IgD-negative memory B cell (primary cell): ENCODE data around the gene SLC22A2. TPM values are rescaled to one million over a fixed set of nuclear protein-coding genes. Genes with fewer than 3 reads are reported as not detected.
A peak's percentile ranks its signal among the peaks of the same experiment; 100 is the strongest.
"Not testable (repeated sequence)": the region's sequence is repeated elsewhere in the genome, so short reads cannot be mapped to it uniquely, and the experiment has no call there.

Experiments used
- H3K27ac Mint-ChIP-seq, 3 donors: one replicate each; pipeline ENCODE4 v1.8.0; 2020 to 2022; ENCODE audit warnings: mild to moderate bottlenecking in 3 of 3, mixed read lengths in 3 of 3, moderate library complexity in 1 of 3
- H3K27me3 Mint-ChIP-seq: one replicate; pipeline ENCODE4 v1.8.0; 2021; ENCODE audit warnings: mixed read lengths
- H3K36me3 Mint-ChIP-seq: one replicate; pipeline ENCODE4 v1.8.0; 2020; ENCODE audit warnings: mild to moderate bottlenecking, mixed read lengths
- H3K4me1 Mint-ChIP-seq, 3 donors: one replicate each; pipeline ENCODE4 v1.8.0; 2020 to 2022; ENCODE audit warnings: mixed read lengths in 3 of 3, mild to moderate bottlenecking in 1 of 3
- H3K4me3 Mint-ChIP-seq, 4 donors: one replicate each; pipeline ENCODE4 v1.8.0; 2020 to 2022; ENCODE audit warnings: mild to moderate bottlenecking in 4 of 4, mixed read lengths in 4 of 4, moderate library complexity in 3 of 4
- H3K9me3 Mint-ChIP-seq, 3 donors: one replicate each; pipeline ENCODE4 v1.8.0; 2020 to 2021; ENCODE audit warnings: mixed read lengths in 3 of 3, mild to moderate bottlenecking in 1 of 3
- polyA plus RNA-seq: library from polyadenylated mRNA; unstranded; fragments of 300-500 nt; fragmentation: Illumina TruSeq; gene quantifications from one replicate; pipeline ENCODE4 v1.2.3, GENCODE V29; 2021

SLC22A2 gene
- polyA plus RNA-seq = not detected

DNA sequence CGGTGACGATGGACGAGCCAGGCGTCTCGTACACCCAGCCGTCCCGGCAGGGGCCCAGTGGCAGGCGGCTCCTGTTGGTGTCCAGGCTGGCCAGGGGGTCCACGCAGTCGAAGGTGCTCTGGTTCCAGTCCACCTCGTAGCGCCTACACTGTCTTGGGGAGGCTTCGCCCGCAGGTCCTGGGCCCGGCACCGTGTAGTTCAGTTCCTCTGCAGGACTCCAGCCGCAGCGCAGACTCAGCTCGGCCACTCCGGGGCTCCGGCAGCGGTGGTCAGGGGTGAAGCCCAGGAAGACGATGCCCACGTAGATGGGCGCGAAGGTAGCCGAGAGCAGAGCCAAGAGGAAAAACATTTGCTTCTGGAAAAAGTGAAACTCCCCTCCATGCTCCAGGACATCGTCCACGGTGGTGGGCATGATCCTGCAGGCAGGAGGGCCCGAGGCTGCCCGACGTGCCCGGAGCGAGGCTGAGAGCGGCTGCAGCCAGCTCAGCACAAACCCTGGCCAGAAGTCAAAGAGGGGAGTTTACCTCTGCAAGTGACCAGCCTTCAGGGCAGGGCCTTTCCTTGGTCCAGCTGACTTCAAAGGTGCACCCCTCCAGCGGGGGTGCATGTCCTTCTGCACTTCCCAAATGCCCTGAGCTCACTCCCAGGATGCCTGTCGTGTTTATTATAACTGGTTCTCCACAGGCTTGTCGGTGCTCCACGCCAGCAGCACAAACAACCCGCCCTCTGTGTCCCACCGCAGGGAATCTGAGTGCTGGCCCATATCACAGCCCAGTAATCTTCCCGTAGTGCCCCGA, at the start of gene SLC22A2:
SLC22A2 (minus strand) TSS at position 476 of the 797 bp plus-strand sequence; CDS start at position 412, 64 bp downstream.
- no peak within 1 kb of the TSS for H3K4me3 Mint-ChIP-seq
- H3K36me3 Mint-ChIP-seq = no peaks in the 10 kb centered on the region
- H3K4me1 Mint-ChIP-seq = no peaks in the 10 kb centered on the region
- no peaks in the 10 kb centered on the region for H3K9me3 Mint-ChIP-seq
- no peak within 1 kb of the TSS for H3K27ac Mint-ChIP-seq
- H3K27me3 Mint-ChIP-seq = peaks cover 15% of the 10 kb centered on the region

DNA sequence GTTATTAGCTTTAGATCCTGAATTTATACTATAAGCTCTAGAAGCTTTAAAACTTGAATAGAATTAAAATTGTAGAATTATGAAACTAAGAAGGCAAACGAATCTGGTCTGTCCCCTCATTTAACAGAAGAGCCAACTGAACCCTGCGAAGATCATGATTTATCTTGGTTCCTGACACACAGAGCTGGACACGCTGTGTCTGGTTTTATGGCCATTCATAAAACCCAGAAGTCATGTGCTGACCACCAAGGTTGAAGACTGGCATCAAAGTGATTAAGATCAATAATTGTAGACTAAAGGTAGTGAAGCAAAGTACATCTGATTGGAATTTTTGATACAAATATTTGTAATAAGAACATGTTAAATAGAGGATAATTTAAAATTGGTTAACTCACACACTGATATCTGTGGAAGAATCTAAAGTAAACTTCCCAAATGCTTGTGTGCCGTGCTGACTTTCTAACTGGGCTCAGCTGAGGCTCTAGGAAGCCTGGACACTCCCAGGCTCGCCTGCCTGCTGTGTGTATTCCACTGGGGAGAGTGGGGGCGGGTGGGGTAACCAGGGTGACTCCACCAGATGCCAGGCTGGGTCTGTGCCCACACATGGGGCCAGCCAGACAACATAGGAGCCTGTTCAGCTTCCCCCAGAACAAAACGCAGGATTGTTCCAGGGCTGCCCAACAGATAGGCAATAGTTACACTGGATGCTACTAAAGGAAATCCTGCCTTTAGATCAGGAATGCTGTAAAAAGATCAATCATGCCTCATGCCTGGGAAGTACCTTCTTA, 47.5 kb upstream of the SLC22A2 start:
- Mint-ChIP-seq H3K4me3 (peak overlapping the region in 1 of 4 donors; percentile 75), H3K9me3 (peaks cover 9 to 22% (median 11%) of the 10 kb centered on the region in 3 donors), H3K4me1 (no peaks in the 10 kb centered on the region), H3K27me3 (peaks cover 2% of the 10 kb centered on the region), H3K36me3 (peaks cover 4% of the 10 kb centered on the region), H3K27ac (no peak overlapping the region)

DNA sequence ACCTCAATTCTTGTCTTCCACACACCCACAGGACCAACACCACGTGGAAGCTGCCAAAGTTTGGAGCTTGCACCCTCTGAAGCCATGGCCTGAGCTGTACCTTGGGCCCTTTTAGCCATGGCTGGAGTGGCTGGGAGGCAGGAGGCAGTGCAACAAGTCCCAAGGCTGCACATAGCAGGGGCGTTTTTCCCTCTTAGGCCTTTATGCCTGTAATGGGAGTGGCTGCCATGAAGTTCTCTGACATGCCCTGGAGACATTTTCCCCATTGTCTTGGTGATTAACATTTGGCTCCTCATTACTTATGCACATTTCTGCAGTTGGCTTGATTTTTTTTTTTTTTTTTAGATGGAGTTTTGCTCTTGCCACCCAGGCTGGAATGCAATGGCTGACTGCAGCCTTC, 45.2 kb upstream of the SLC22A2 start:
- no peaks in the 10 kb centered on the region for H3K4me1 Mint-ChIP-seq
- no peak overlapping the region for H3K4me3 Mint-ChIP-seq
- H3K27ac Mint-ChIP-seq = no peak overlapping the region
- no peaks in the 10 kb centered on the region for H3K36me3 Mint-ChIP-seq
- peaks cover 5 to 13% (median 10%) of the 10 kb centered on the region in 3 donors for H3K9me3 Mint-ChIP-seq
- H3K27me3 Mint-ChIP-seq = peaks cover 2% of the 10 kb centered on the region

DNA sequence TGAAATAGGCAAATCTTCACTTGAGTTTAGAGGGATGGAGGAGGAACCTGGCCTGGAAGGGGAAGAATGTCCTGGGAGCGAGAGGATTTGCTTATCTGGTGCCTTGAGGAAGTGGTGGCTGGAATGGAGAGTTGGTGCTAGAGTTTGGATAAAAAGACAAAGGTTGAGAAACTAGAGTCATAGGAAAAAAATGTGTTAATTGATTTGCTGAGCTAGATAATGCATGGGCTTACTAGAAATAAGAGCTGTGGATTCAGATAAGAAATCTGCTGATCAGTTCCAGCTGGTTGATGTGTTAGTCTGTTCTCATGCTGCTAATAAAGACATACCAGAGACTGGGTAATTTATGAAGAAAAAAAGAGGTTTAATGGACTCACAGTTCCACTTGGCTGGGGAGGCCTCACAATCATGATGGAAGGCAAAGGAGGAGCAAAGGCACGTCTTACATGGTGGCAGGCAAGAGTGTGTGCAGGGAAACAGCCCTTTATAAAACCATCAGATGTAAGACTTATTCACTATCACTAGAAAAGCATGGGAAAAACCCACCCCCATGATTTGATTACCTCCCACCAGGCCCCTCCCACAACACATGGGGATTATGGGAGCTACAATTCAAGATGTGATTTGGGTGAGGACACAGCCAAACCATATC, 43.9 kb upstream of the SLC22A2 start:
- not testable (repeated sequence) for H3K27ac Mint-ChIP-seq, H3K4me1 Mint-ChIP-seq, H3K27me3 Mint-ChIP-seq

DNA sequence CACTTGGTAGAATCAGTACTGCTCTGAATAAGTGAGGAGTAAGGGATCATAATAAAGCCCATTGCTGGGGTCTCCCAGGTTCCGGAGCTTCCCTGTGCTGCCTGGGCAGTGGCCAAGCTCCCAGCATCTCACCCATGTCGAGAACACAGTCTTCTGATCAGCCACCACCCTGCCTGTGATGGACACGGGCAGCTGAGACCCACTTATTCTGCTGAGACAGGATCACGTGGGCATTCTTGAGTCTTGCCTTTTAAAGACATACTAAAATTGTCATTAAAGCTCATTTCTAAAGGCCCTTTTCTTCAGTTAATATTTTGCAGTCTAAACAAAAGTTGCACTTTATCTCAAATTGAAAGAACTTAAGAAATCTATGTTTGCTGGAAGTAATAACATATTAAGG, 42.7 kb upstream of the SLC22A2 start:
- no peaks in the 10 kb centered on the region for H3K4me1 Mint-ChIP-seq
- no peaks in the 10 kb centered on the region for H3K36me3 Mint-ChIP-seq
- H3K9me3 Mint-ChIP-seq = peaks cover 5 to 13% (median 8%) of the 10 kb centered on the region in 3 donors
- H3K27ac Mint-ChIP-seq = no peak overlapping the region
- no peak overlapping the region for H3K4me3 Mint-ChIP-seq
- peaks cover 7% of the 10 kb centered on the region for H3K27me3 Mint-ChIP-seq

More for the DNA sequence above, 43.9 kb upstream of the SLC22A2 start:
- H3K9me3 Mint-ChIP-seq = peaks cover 5 to 13% (median 8%) of the 10 kb centered on the region in 3 donors
- not testable (repeated sequence) for H3K4me3 Mint-ChIP-seq, H3K36me3 Mint-ChIP-seq

DNA sequence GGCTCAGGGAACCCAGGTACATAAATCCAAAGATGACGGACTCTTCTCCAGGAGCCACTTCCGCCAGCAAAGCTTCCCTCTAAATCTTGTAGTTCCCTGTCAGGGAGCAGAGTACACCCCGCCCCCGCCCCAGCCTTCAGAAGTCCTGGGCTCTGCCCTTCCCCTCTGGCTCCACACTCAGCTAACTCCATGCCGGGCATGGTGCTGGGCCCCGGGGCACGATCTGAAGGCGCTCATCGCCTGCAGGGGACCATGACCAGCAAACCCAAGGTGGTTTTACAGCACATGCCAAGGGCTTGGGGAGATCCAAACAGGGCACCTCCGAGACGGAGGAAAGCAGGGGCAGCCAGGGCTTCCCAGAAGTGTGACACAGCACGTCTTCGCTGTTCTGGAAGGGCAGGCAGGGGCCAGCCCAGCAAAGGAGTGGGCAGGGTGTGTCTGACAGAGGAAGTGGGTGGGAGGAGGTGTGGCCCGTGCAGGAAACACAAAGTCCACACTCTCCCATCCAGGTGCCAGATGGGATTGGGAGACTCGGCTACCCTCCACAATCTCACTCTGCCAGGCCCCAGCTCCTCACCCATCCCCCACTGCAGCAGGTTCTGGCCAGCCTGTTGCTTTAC, 41.6 kb upstream of the SLC22A2 start:
- no peak overlapping the region for H3K4me3 Mint-ChIP-seq
- peaks cover 7% of the 10 kb centered on the region for H3K27me3 Mint-ChIP-seq
- no peak overlapping the region for H3K27ac Mint-ChIP-seq
- H3K36me3 Mint-ChIP-seq = no peaks in the 10 kb centered on the region
- peaks cover 5 to 13% (median 8%) of the 10 kb centered on the region in 3 donors for H3K9me3 Mint-ChIP-seq
- no peaks in the 10 kb centered on the region for H3K4me1 Mint-ChIP-seq

DNA sequence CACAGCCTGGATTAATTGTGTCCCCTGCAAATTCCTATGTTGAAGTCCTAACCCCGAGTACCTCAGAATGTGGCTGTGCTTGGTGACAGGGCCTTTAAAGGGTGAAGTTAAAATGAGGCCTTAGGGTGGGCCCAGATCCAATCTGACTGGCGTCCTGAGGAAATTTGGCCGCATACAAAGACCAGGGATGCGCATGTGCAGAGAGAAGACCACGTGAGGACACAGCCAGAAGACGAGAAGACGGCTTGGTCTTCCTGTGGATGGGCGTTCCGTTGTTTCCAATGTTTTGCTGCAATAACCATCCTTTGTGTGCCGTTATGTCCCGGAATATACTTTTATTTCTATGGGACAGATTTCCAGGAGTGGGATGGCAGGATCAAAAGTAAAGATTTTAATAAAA, 40.9 kb upstream of the SLC22A2 start:
- H3K4me3 Mint-ChIP-seq = no peak overlapping the region
- peaks cover 5 to 12% (median 8%) of the 10 kb centered on the region in 3 donors for H3K9me3 Mint-ChIP-seq
- H3K4me1 Mint-ChIP-seq = no peaks in the 10 kb centered on the region
- no peaks in the 10 kb centered on the region for H3K36me3 Mint-ChIP-seq
- no peak overlapping the region for H3K27ac Mint-ChIP-seq
- H3K27me3 Mint-ChIP-seq = peaks cover 7% of the 10 kb centered on the region

DNA sequence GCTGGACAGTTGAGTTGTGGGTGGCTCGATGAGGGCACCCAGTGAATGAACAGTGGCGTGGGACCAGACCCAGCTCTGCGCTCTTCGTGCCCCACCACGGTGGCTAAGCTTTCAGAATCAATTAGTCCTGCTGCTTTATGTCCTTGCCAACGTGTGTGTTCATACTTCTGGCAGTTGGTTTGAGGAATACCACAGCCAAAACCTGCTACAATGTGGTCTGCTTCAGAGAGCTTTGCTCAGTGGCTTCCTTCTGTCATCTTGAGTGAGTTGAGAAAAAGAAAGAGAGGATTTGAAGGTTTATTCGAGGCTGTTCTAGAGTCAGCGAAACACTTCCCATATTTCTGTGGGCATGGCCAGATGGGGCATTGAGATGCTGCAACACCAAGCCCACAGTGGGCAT, 39.5 kb upstream of the SLC22A2 start:
- Mint-ChIP-seq H3K4me3 (no peak overlapping the region), H3K36me3 (no peaks in the 10 kb centered on the region), H3K4me1 (no peaks in the 10 kb centered on the region), H3K27ac (no peak overlapping the region), H3K9me3 (peaks cover 4 to 7% (median 5%) of the 10 kb centered on the region in 3 donors), H3K27me3 (peaks cover 6% of the 10 kb centered on the region)

DNA sequence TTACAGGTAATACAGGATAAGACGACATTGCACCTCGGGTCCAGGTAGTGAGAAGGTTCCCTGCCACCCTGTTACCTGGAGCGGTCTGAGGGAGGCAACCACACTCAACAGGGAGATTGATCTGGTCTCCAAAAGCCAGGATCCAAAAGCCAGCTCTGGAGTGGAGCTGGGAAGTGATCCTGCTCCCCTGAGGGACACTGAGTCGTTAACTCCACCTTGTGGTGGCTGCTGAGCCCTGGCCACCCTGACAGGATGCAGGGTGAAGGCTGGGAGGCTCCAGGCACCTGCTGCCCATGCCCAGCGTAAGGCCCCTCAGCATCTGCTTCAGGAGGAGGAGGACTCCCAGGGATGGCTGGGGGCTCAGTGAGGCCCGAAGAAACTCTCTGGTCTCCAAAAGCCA, 38.7 kb upstream of the SLC22A2 start:
- no peak overlapping the region for H3K4me3 Mint-ChIP-seq
- no peaks in the 10 kb centered on the region for H3K4me1 Mint-ChIP-seq
- H3K9me3 Mint-ChIP-seq = peaks cover 2 to 4% (median 3%) of the 10 kb centered on the region in 3 donors
- peaks cover 6% of the 10 kb centered on the region for H3K27me3 Mint-ChIP-seq
- H3K36me3 Mint-ChIP-seq = no peaks in the 10 kb centered on the region
- H3K27ac Mint-ChIP-seq = no peak overlapping the region

DNA sequence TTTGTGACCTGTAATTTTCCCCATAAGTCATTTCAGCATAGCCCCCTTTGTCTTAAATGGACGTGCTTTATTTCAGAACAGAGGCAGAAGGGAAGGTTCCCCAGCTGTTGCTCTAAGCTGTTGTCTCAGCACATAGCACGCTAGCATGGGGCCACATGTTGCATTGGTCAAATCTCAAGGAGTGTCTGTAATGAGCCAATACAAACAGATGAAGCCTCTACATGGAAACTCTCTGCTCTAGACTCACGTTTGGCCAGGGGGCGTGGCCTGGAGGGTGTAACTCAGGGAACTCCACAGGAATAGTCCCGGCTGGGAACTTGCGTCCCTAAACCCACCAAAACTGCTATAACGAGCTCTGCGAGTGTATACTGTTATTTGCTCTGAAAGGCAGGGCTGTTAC, 35.2 kb upstream of the SLC22A2 start:
- Mint-ChIP-seq H3K4me1 (no peaks in the 10 kb centered on the region), H3K9me3 (no peaks in the 10 kb centered on the region), H3K27ac (no peak overlapping the region), H3K27me3 (peaks cover 10% of the 10 kb centered on the region), H3K36me3 (no peaks in the 10 kb centered on the region), H3K4me3 (peak overlapping the region in 1 of 4 donors; percentile 12)

DNA sequence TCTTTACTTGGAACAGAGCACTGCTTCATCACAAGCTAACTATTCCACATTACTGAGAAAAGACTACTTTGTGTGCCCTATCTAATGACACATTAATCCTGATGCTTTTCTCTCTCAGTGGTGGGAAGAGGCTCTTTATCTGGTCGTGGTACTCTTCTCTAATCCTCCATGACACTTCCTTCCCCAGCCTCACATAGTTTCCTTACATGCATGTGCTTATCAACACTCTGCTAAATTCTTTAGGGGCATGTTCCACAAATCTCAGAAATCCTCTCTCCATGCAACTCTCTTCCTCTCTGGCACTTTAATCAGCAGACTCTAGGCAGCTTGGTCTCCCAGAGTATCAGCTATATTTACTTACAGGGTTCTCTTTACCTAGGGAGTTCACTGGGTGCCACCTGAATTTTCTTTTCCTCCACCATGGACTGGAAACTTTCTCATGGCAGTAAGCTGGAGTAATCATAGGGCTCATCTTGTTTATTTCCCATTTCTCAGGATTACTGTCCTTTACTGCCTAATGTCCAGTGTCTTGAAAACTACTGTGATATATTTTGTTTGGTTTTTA, 27.0 kb upstream of the SLC22A2 start:
- H3K27ac Mint-ChIP-seq = no peak overlapping the region

DNA sequence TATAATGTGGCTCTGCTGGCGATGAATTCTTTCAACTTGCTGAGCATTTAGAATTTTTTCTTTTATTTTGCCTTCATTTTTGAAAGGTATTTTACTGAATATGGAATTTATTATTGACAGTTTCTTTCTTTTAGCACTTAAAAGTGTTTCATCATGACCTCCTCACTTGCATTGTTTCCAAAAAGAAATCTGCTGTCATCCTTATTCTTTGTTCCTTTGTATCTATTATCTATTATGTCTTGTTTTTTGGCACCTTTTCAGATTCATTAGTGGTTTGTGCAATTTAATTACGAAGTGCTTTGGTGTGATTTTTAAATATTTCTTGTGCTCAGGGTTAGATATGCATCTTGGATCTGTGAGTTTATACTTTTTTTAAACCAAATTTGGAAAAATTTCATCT, 26.0 kb upstream of the SLC22A2 start:
- Mint-ChIP-seq H3K36me3 (no peaks in the 10 kb centered on the region), H3K9me3 (peaks cover 2 to 6% (median 2%) of the 10 kb centered on the region in 3 donors), H3K4me1 (no peaks in the 10 kb centered on the region), H3K27ac (no peak overlapping the region), H3K27me3 (peaks cover 13% of the 10 kb centered on the region), H3K4me3 (no peak overlapping the region)

More for the DNA sequence above, 27.0 kb upstream of the SLC22A2 start:
- Mint-ChIP-seq H3K27me3 (peaks cover 13% of the 10 kb centered on the region), H3K4me1 (no peaks in the 10 kb centered on the region), H3K36me3 (no peaks in the 10 kb centered on the region), H3K4me3 (no peak overlapping the region), H3K9me3 (peaks cover 0 to 4% (median 2%) of the 10 kb centered on the region in 3 donors)

DNA sequence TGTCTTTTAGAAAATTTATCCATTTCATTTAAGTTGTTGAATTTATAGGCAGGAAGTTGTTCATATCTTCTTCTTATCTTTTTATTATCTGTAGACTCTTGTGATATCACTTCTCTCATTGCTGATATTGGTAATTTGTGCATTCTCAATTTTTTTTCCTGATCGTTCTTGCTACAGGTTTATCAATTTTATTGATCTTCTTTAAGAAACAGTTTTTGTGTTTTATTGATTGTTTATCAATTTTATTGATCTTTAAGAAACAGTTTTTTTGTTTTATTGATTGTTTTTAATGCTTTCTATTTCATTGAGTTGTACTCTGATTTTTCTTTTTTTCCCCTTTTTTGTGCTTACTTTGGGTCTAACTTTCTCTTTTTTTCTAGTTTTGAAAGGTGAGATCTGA, 23.8 kb upstream of the SLC22A2 start:
- no peaks in the 10 kb centered on the region for H3K36me3 Mint-ChIP-seq
- peaks cover 9% of the 10 kb centered on the region for H3K27me3 Mint-ChIP-seq
- H3K4me1 Mint-ChIP-seq = no peaks in the 10 kb centered on the region
- peaks cover 2 to 13% (median 8%) of the 10 kb centered on the region in 3 donors for H3K9me3 Mint-ChIP-seq
- H3K4me3 Mint-ChIP-seq = no peak overlapping the region
- no peak overlapping the region for H3K27ac Mint-ChIP-seq

DNA sequence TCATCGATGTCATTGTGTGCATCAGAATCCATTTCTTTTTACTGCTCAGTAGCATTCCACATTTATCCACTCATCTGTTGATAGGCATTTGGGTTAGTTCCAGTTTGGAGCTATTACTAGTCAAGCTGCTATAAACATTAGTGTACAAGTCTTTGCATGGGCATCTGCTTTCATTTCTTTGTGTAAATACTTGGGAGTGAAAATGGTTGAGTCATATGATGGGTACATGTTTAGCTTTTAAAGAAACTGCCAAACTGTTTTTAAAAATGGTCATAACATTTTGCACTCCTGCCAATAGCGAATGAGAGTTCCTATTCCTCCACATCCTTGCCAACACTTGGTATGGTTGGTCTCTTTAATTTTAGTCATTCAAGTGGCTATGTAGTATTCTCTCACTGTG, 21.2 kb upstream of the SLC22A2 start:
- no peaks in the 10 kb centered on the region for H3K36me3 Mint-ChIP-seq
- H3K9me3 Mint-ChIP-seq = peaks cover 2 to 11% (median 8%) of the 10 kb centered on the region in 3 donors
- peaks cover 1% of the 10 kb centered on the region for H3K27me3 Mint-ChIP-seq
- H3K27ac Mint-ChIP-seq = no peak overlapping the region
- no peaks in the 10 kb centered on the region for H3K4me1 Mint-ChIP-seq
- H3K4me3 Mint-ChIP-seq = no peak overlapping the region
